Right cardiac atrium (tissue), 5 donors: Measurements from ENCODE around the gene RD3L. TPM values are rescaled to one million over a fixed set of nuclear protein-coding genes. Genes with fewer than 3 reads are reported as not detected.

Experiments
- ATAC-seq, 2 donors: fragments of 200-7000 bp; cut with Tn5 transposase; one replicate each; pipeline versions ENCODE4 v1.8.0 to v1.9.1; 2020; ENCODE audit warnings: moderate library complexity in 2 of 2, mild to moderate bottlenecking in 1 of 2
- DNase-seq, 3 donors: peaks; one replicate each; pipeline ENCODE4 v3.0.0-alpha.2; 2020
- H3K27ac ChIP-seq: one replicate; pipeline ENCODE4 v1.5.1; 2013; ENCODE audit warnings: mild to moderate bottlenecking, low read length, control low read depth, moderate library complexity
- H3K27me3 ChIP-seq: one replicate; pipeline ENCODE4 v1.6.1; 2013; ENCODE audit not compliant: control insufficient read depth, insufficient read depth
- H3K4me1 ChIP-seq: one replicate; pipeline ENCODE4 v1.6.1; 2013; ENCODE audit warnings: low read length; ENCODE audit not compliant: control insufficient read depth, insufficient read depth
- H3K4me3 ChIP-seq: one replicate; pipeline ENCODE4 v1.5.1; 2013; ENCODE audit warnings: low read length, control low read depth
- H3K9me3 ChIP-seq: one replicate; pipeline ENCODE4 v1.6.1; 2013; ENCODE audit warnings: low read length; ENCODE audit not compliant: control insufficient read depth
- WGBS: extraction: QIAGEN DNeasy Blood & Tissue Kit; methylation state at CpG from one replicate; pipeline ENCODE4 v1.1.7; 2013; 5-methylcytosine and 5-hydroxymethylcytosine counted together
- intact Hi-C, 4 donors: fragments of 100-400 bp; cut with DNase I; formaldehyde crosslinking; loops; one replicate each; pipeline versions ENCODE4 v1.11.0 to v1.14.0; 2022 to 2023
- polyA plus RNA-seq: library from polyadenylated mRNA; stranded (reverse); fragments of 200-250 nt; gene quantifications from one replicate; pipeline ENCODE4 v1.2.3, GENCODE V29; 2013
- total RNA-seq, 4 donors: library from RNA; stranded (reverse); fragmentation: NEBNext Ultra II Directional; extraction: Animal tissue kit (Norgen Biotek cat#: 25700); gene quantifications; one replicate each; pipeline ENCODE4 v1.2.1, GENCODE V29; 2021
- donor health status: healthy with polysubstance abuse.
- donor health status: DM: no; HTN: yes; CAD: no.
- donor health status: DM: no; HTN: no; CAD: no.
- donor health status: DM: no; HTN: yes; CAD: no; lungs with severe emphysema.
- donor health status: DM: yes; HTN: yes; CAD: no.

The RD3L gene
- total and polyA plus RNA-seq, 5 donors: 11.2 to 39.6 (median 28.9) TPM

DNA sequence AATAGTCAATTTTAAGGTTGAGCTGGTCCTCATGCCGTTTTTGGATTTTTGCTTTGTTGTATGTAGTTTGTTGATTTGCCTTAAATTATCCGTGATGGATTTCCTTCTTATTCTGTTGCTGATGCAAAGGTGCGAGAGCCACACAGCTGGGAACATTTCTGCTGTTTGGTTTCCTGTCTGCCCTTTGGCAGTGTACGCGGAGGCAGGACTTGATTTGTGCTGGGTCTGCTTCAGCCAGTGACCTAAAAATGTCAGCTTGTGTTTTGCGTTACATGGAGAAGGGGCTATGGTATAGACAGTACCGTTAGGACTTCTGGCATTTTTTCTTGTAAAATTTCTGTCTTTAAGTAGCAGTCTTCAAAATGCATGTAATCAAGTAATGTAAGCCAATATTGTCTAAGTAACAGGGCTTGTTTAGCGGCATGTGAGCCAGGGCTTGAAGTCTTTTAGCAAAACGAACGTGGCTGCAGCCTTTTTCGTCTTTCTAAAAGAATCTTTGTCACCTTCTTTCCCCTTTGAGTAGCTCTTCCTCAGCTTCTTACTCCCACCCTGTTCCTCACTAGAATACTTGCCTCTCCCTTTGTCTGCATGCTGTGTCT lies 18.2 kb upstream of the RD3L start:
- intact Hi-C loops: no loop called here
- 57% methylated on average over 11 of the region's 11 CpGs for WGBS
- ATAC-seq: no peak

DNA sequence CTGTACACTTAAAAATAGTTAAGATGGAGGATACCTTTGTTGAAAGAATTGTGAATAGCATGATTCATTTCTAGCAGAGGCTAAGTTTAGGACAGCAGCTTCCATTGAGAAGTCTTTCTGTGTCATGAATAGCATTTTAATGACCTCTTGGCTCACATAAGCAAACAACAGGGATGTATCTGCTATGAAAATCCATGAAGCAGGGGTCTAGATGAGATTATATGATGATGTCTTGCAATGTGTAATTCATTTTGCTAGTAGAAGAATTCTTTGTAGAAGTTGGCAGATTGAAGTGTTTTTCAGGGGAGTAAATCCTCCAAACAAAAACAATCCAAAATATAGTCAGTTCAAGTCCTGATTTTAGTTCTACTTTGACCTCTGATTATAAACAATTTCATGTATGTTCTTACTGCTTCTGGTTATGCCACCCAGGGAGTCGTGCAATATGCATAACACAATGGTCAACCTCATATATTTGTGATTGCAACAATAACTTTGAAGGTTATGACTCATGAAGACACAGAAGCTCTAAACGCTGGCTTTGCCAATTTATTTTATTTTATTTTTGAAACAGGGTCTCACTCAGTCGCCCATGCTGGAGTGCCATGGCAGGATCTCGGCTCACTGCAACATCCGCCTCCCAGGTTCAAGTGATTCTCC lies 6.9 kb upstream of the RD3L start:
- intact Hi-C loops: no loop called here

More for the DNA sequence above, 18.2 kb upstream of the RD3L start:
- Histone ChIP-seq H3K4me3 (no peak overlapping the region), H3K27me3 (no peaks in the 10 kb centered on the region), H3K27ac (no peak overlapping the region), H3K4me1 (no peaks in the 10 kb centered on the region), H3K9me3 (no peaks in the 10 kb centered on the region)
- no peak for DNase-seq

DNA sequence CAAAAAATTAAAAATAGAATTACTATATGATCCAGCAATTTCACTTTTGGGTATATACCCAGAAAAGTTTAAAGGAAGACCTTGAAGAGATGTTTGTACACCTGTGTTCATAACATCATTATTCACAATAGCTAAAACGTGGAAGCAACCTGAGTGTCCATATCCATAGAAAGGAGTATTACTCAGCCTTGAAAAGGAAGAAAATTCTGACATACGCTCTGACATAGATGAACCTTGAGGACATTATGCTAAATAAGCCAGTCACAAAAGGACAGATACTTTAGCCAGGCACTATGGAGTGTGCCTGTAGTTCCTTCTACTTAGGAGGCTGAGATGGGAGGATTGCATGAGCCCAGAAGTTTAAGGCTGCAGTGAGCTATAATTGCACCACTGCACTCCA lies 6.1 kb upstream of the RD3L start:
- Histone ChIP-seq H3K27ac (no peak overlapping the region), H3K4me3 (no peak overlapping the region), H3K27me3 (no peaks in the 10 kb centered on the region), H3K4me1 (no peaks in the 10 kb centered on the region), H3K9me3 (no peaks in the 10 kb centered on the region)
- WGBS: 80% methylated on average over 2 of the region's 2 CpGs
- ATAC-seq (no peak), DNase-seq (no peak)
- intact Hi-C loops: no loop called here

More for the DNA sequence above, 6.9 kb upstream of the RD3L start:
- DNase-seq (no peak), ATAC-seq (no peak)
- Histone ChIP-seq H3K27me3 (no peaks in the 10 kb centered on the region), H3K27ac (no peak overlapping the region), H3K4me3 (no peak overlapping the region), H3K4me1 (no peaks in the 10 kb centered on the region), H3K9me3 (no peaks in the 10 kb centered on the region)
- 80% methylated on average over 5 of the region's 5 CpGs for WGBS

DNA sequence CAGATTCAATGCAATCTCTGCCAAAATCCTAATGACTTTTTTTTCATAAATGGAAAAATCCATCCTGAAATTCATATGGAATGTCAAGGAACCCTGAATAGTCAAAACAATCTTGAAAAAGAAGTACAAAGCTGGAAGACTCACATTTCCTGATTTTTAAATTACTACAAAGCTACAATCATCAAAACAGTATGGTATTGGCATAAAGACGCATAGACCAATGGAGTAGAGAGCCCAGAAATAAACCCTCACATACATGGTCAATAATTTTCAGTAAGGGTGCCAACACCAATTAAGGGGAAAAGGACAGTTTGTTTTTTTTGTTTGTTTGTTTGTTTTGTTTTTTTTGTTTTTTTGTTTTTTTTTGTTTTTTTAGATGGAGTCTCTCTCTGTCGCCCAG lies 4.6 kb upstream of the RD3L start:
- no peaks in the 10 kb centered on the region for H3K27me3 ChIP-seq
- DNase-seq: no peak
- no peak overlapping the region for H3K4me3 ChIP-seq
- no peak for ATAC-seq
- peaks cover 1% of the 10 kb centered on the region for H3K4me1 ChIP-seq
- intact Hi-C loops: no loop called here
- no peak overlapping the region for H3K27ac ChIP-seq
- H3K9me3 ChIP-seq: no peaks in the 10 kb centered on the region
- 96% methylated on average over 2 of the region's 2 CpGs for WGBS

DNA sequence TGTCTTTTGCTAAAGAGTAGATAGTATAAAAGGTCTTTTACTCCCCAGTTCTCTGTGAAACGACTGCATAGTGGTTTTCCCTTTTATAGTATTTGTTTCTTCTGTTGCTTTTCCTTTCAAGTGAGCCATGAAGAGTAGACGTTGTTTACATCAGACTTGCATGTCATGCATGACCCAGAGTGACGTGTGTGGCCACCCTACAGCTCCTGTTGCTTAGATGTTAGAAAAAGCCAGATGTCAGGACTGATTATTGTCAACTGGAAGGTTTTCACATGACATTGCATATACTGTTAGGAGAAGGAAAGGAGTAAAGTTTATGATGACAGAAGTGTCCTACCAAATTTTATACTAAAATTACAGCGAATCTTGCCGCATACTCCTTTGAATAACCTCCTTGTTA lies 1.3 kb upstream of the RD3L start:
- Histone ChIP-seq H3K27ac (no peak overlapping the region), H3K4me3 (no peak overlapping the region), H3K27me3 (no peaks in the 10 kb centered on the region), H3K9me3 (no peaks in the 10 kb centered on the region), H3K4me1 (peaks cover 1% of the 10 kb centered on the region)
- intact Hi-C loops: no loop called here
- DNase-seq: no peak
- WGBS: 71% methylated on average over 5 of the region's 5 CpGs
- no peak for ATAC-seq

DNA sequence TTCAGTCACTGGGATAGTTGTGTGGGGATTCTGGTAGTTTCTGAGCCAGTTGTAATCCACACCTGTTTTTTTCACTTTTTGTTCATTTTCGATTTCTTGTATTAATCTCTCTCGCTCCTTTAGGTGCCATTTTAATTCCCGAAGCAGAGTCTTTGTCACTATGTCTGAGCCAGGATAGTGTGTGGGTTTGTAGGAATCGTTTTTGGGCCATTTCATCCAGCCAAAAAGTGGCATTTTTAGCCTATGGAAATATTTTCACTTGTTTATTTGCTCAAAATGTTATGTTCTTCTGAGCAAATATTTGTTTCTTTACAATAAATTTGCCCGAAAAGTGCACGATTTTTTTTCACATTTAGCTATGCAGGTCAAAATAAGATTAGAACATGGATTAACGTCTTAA lies 867 bp downstream of the RD3L start:
- 63% methylated on average over 7 of the region's 7 CpGs for WGBS
- DNase-seq (no peak), ATAC-seq (no peak)
- Histone ChIP-seq H3K4me3 (peak overlapping the region; percentile 64), H3K4me1 (peaks cover 1% of the 10 kb centered on the region), H3K9me3 (no peaks in the 10 kb centered on the region), H3K27me3 (no peaks in the 10 kb centered on the region), H3K27ac (no peak overlapping the region)
- intact Hi-C loops: no loop called here

DNA sequence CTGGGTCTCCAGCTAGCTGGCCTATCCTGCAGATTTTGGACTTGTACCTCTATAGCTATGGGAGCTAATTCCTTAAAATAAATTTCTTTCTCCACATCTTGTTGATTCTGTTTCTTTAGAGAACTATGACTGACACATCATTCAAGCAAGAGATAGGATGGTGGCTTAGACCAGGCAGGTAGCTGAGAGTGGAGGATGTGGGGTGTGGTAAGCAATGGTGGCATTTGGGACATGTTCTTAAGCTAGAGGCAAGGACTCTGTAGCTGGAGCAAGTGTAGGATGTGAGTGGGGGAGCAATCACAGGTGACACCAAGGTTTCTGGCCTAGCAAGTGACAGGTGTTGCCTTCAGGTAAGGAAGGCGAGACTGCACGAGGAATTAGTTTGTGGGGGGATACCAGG lies 7.2 kb downstream of the RD3L start:
- Histone ChIP-seq H3K4me1 (no peaks in the 10 kb centered on the region), H3K27me3 (no peaks in the 10 kb centered on the region), H3K27ac (no peak overlapping the region), H3K4me3 (no peak overlapping the region), H3K9me3 (no peaks in the 10 kb centered on the region)
- intact Hi-C loops: no loop called here
- DNase-seq: no peak
- no peak for ATAC-seq
- 75% methylated on average over 2 of the region's 2 CpGs for WGBS

DNA sequence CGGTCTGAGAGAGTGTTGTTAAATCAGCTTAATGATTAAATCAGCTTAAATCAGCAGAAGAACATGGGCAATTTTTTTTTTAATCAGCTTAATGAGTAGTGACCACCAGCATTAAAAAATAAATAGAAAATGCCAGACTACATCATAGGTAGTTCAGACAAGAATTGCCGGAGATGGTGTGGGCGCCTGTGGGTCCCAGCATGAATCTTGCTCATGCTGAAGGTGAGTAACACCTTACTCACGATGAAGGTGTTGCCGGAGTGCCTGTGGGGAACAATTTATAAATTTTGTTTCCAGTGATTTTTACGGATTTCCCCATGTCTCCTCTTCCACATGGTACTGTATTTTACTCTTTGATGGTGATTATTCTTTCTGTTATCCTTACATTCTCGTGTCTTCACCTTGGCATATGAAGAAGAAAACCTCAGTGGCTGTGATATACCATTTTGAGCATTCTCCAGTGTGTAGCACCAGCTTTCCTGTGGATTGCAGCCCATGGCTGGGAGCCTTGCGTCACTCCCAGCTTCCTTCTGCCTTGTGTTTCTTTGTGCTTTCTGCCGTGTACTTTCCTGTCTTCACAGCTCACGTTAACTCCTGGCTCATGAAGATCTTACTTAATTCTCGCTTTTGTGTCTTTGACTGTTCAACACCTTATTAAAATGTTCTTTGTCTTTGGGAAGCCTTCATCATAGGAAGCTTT lies 9.4 kb downstream of the RD3L start:
- no peaks in the 10 kb centered on the region for H3K27me3 ChIP-seq
- no peak overlapping the region for H3K4me3 ChIP-seq
- H3K4me1 ChIP-seq: no peaks in the 10 kb centered on the region
- DNase-seq (no peak), ATAC-seq (no peak)
- intact Hi-C loops: no loop called here
- WGBS: 73% methylated on average over 11 of the region's 11 CpGs
- no peak overlapping the region for H3K27ac ChIP-seq
- no peaks in the 10 kb centered on the region for H3K9me3 ChIP-seq

DNA sequence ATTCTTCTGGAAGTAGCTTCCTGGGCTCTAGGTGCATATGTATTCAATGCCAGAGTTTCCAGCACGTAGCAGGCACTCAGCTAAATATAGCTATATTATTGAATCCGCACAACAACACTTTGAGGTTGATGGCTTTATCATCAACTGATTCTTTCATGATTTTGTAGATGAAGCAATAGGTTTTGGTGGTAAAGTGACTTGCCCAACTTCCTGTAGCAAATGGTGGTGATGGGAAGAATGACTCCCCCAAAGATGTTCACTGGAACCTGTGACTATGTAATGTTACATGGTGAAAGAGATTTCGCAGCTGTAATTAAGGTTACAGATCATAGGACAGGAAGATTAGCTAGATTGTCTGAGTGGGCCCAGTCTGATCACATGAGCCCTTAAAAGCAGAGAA lies 10.9 kb downstream of the RD3L start:
- no peaks in the 10 kb centered on the region for H3K27me3 ChIP-seq
- intact Hi-C loops: no loop called here
- ATAC-seq (no peak), DNase-seq (no peak)
- H3K9me3 ChIP-seq: no peaks in the 10 kb centered on the region
- no peak overlapping the region for H3K27ac ChIP-seq
- H3K4me3 ChIP-seq: no peak overlapping the region
- H3K4me1 ChIP-seq: no peaks in the 10 kb centered on the region
- WGBS: 53% methylated on average over 3 of the region's 3 CpGs

DNA sequence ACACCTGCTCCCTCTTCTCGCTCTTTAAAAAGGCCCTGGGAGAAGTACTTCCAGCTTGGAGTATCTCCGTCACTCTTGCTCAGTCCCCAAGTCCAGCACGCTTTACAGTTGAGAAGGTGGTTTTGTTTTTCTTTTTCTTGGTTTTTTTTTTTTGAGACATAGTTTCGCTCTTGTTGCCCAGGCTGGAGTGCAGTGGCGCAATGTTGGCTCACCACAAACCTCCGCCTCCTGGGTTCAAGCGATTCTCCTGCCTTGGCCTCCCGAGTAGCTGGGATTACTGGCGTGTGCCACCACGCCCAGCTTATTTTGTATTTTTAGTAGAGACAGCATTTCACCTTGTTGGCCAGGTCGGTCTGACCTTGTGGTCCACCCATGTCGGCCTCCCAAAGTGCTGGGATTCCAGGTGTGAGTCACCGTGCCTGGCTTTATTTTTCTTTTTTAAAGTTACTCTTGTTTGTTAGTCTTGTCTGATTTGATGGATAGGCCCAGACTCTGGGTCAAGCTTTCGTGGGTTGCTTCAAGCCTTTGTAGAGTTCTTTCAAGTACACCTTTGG lies 12.2 kb downstream of the RD3L start:
- Histone ChIP-seq H3K27me3 (no peaks in the 10 kb centered on the region), H3K9me3 (no peaks in the 10 kb centered on the region), H3K4me3 (no peak overlapping the region), H3K27ac (no peak overlapping the region), H3K4me1 (no peaks in the 10 kb centered on the region)
- no peak for ATAC-seq
- WGBS: 83% methylated on average over 14 of the region's 14 CpGs
- DNase-seq: no peak
- intact Hi-C loops: no loop called here
